GM11168 (cell line): Measurements from ENCODE around the gene KIF25.

Source experiments
- in situ Hi-C: fragments of 300-500 bp; cut with MboI; formaldehyde crosslinking; loops from one replicate; pipeline ENCODE4 v1.12.0; 2022; ENCODE audit warnings: low sequenced_read_pairs; ENCODE audit not compliant: unreplicated experiment

Gene KIF25

DNA sequence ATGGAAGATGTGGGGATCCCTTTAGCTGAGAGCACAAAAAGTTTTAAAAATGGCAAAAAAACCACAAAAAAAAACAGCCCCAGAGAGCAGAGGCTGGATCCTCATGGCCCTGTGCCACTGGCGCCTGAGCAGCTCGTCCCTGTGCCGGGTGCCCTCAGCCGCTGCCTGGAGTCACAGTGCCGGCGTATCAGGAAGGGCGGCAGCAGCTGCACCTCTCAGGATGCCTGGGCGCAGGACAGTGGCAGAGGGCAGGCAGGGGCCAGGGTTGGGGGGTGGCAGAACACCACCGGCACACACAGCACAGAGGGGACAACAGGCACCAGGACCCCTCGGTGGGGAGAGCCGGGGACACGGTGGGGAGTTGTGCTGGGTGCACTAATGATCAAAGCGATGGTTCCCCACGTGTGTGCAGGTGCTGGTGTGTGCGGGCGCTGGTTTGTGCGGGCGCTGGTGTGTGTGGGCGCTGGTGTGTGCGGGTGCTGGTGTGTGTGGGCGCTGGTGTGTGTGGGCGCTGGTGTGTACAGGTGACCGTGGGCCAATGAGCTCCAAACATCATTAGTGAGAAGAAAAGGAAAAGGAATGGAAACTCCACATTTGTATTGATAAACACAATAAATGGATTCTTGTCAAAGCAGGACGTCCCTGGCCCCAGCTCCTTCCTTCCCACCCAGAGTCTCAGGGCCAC is 83.1 kb downstream of the KIF25 start:
- in situ Hi-C loops, result no loop called here

DNA sequence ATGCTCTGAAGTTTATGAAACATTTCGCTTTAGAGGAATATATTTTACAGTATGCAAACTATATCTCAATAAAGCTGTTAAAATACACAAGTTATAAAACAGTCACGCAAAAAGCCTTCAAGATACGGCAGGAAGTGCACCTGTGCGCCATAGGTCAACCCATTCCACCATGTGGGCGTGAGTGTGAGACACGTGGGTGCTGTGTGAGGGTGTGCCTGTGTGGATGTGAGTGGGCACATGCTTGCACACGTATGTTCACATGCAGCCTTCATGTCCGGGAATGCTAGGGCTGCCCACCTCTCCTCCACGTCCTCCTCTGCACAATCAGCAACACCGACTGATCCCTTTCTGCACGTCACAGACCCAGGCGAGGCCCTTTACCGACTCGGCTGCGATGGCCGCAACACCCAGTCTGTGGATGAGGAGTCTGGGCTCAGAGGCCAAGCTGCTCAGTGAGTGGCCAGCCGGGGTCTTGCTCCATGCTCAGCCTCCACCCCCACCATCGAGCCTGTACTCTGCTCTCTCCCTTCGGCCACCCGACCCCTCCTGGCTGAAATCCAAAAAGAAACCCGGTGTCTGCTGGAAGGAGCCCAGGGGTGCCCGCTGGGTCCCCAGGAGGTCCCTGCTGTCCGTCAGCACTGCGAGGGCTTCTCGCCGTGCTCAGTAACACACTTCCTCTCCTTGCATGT is 84.5 kb downstream of the KIF25 start:
- in situ Hi-C loops, result no loop called here

DNA sequence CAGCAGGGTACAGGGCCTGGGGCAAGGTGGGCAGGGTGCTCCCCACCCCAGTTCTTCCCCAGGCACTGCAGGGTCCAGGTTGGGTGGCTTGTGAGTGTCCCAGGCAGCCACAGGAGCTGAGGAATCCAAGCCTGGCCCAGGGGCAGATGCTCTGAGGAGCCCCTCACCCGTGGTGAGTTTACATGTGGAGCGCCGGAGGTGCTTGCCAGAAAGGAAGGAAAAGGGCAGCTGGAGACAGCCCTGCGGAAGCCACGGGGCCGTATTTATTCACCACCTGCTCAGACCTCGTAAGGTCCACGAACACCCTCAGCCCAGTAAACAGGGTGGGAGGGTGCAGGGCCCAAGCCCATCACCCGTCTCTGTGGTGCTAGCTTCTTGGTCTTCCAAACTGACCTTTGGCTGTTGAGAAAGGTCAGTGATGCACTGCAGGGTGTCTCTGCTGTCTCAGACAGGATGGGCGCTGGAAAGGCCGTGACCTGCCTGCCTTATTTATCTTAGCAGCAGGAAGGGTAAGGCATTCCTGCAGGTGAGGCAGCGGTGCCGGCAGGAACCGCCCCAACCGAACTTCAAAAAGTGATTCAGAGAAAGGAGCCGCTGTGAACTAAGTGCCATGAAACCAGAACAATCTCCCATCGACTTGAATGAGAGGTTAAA is 85.5 kb downstream of the KIF25 start:
- in situ Hi-C loops, result no loop called here

DNA sequence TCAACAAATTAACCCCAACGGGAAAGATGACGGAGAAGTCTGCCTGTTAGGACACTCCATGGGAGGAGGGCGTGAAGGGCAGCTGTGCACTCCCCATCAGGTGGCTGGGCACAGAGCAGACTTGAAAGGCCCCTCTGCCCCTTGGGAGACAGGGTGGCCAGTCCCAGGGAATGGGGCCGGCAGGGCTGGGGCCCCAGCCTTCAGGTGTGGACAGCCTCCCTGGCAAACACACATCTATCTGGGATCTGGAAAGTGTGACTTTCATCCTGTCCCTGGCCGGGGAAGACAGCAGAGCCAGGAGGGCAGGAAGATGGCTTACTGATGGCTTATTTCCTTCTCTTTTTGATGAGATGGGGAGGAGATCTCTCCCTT is 86.0 kb downstream of the KIF25 start:
- in situ Hi-C loops, result no loop called here

DNA sequence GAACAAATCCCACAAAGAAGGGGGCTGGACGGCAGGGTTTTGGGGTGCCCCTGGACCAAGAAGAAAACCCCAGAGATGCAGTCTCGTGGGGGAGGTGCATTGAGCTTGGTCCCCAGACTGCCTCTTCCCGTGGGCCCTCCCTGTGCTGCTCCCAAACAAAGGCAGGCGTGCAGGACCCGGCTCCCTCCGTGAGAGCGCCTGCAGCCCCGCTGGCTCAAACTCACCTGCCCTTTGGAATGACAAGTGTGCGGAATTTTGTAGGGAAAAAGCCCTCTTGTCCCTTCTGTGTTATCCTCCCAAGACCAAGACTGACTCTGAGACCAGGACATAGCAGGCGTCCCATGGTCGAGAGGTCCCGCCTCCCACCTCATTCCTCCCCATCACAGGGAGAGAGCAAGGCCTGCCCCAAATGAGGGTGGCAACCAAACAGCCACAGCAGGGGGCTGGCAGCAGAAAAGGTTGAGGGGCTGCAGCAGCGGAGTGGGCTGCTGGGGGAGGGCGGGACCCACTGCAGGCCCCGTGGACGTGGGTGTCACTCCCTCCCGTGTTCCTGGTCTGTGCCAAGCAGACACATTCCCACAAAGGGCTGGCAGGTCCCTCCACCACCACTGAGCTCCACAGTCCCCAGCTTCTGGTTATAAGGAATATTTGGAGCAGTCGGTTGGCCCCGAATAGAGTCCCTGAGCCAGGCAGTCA is 87.1 kb downstream of the KIF25 start:
- in situ Hi-C loops, result no loop called here

DNA sequence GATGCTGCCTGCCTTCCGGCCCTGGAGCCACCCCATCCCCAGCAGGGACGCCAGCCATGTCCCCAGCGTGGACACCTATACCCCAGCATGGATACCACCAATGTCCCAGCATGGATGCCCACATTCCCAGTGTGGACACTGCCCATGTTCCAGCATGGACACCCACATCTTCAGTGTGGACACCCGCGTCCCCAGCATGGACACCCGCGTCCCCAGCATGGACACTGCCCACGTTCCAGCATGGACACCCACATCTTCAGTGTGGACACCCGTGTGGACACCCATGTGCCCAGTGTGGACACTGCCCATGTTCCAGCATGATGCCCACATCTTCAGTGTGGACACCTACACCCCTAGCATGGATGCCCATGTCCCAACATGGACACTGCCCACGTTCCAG is 88.6 kb downstream of the KIF25 start:
- in situ Hi-C loops, result no loop called here

DNA sequence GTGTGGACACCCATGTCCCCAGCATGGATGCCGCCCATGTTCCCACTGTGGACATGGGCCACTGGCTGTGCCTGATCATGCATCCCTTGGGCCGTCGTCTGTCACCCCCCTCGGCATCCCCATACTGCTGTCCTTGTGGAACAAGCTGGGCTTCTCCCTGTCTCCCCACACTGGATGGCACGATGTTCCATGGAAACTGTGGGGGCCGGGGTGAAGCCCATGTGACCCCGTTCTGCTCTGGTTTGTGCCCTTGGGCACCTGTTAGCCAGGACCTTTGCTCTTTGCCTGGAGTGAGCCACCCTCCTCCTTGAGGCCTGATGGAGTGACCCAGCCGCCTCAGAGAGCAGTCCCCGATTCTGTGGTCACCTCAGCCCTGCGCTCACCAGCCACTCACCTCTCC is 89.1 kb downstream of the KIF25 start:
- in situ Hi-C loops, result no loop called here

DNA sequence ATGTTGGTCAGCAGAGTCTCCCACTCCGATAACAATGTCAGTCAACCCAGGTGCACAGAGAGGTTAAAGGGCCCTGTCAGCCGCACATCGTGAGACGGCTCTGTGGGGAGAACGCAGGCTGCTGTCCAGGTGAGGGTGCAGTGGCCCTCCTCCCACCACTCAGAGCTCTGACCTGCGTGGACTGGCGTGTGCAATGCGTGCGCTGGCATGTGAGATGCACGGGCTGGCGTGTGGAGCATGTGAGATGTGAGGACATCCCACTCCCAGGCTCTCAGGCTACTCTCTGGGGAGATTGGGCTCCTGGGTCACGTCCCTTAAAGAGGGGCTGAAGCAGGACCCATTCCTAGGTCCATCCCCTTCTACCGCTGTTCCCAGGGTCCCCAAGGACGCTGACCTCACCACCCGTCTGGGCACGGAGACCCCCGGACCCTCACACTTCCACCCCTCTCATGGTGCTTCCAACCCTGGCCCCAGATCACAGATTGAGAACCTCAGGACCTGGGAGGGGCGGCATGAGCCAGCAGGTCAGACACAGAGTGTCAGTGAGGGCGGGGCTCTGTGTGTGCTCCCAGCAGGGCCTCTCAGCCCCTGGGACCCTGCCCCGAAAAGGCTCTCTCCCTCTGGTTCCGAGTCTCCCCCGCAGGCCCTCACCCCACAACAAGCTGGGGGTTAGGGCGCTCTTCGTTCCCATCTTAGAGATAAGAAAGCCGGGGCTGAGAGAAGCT is 90.1 kb downstream of the KIF25 start:
- in situ Hi-C loops, result no loop called here

DNA sequence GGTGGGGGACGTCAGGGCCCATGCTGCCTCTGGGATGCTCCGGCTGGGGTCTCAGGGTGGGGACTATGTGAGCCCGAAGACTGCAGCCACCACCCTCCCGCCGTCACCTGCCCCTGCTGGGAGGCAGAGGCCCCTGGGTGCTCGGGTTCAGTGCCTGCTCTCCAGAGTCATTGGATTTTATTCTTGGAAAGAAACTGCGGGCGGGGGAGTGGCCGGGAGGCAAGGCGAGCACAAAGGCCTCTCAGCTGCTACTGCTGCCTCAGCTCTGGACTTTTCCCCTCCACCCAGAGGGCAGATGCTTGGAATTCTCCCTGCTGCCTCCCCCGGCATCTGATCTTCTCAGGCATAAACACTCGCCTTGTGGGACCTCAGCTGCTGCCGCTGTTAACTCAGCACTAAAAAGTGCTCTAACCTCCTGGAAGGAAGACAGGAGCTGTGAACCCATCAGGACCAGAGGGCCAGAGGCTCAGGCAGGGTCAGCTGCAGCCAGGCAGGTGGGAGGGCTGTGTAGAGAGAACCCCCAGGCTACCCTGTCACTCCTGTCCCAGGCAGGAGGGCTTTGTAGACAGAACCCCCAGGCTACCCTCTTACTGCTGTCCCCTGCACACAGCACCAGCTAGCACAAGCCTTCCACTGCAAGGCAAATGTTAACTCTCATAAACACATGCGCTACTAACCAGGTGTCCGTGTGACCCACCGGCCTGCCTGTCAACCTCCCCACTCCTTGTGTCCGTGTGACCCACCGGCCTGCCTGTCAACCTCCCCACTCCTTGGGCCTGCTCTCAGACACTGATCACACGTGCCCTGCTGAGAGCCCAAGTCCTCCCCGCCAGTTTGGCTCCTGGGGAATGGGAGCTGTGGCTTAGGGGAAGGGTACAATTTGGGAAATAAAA is 90.9 kb downstream of the KIF25 start:
- in situ Hi-C loops, result no loop called here

DNA sequence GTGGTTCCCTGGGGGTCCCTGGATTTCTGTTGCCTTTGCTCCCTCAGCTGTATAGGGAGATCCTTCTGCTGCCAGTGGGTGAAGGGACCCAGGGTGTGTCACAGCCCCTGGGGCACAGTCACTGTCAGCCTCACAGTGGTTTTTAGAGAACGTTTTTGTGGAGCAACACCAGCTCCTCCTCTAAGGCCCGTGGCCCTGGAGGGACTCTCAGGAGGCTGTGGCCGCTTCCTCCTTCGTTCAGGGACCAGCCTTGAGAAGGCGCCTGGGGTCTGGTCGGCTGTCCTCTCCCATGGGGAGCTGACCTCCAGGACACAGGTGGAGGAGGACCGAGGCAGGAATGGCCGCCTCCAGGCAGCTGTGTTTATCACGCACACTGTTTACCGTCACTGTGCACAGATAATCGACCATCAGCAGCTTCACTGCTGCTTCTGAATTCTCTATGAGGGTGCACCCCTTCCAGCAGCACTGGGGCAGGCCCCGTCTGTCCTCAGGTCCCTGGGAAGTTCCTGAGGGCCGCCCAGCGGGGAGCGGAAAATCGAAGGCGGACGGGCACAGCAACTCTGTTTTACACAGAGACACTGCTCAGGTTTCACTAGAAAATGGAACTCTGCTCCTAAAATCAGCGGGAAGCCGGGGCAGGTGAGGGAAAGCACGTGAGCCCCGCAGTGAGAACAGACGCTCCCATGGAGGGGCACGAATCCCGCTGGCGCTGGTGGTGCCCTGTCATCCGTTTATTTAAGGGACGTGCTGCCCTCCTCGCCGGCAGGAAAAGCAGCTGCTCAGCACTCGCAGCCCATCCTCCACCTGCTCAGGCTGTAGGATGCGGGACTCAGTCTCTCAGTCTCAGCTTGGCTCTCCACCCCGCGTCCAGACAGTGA is 92.0 kb downstream of the KIF25 start:
- in situ Hi-C loops, result no loop called here

DNA sequence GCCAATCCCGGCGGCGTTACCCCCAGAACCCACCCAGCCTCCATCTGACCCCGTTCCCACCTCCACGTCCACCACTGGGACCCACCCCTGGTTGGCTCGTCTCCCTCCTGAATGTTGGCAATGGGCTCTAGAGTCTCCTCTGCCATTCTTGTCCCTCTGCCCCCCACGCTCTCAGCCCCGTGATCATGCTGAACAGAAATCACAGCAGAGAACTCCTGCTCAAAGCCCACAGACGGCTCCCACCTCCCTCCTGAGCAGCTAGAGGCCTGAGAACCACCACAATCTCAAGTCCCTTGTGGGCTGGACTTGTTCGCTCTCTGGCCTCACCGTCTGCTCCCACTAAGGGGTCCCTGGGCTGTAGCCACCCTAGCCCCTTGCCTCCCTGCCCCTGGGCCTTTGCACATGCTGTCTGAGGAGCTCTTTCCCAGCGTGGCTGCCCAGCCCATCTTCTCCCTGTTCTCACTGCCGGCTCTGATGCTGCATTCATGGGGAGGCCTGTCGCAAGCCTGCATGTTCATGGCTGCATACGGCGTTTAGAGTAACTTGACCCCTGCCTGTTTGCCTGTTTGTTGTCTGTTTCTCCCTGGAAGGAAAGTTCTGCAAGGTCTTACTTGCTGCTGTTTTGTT is 92.7 kb downstream of the KIF25 start:
- in situ Hi-C loops, result no loop called here

DNA sequence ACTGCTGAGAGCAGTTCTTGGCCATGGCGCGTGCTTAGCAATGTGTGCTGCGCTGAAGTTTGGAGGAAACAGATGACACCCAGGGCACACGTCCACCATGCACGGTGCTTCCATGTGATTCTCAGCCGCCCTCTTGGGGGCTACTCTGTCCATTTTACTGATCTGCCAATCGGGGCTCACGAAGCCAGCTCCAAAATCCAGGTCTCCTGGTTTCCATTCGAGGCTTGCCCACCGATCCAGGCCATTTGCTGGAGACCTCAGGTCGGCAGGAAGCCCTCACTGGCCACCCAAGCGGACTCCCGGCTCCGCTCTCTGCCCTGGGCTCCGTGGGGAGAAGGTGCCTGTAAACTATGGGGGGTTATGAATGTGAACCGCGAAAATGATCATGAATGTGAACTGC is 93.2 kb downstream of the KIF25 start:
- in situ Hi-C loops, result no loop called here

DNA sequence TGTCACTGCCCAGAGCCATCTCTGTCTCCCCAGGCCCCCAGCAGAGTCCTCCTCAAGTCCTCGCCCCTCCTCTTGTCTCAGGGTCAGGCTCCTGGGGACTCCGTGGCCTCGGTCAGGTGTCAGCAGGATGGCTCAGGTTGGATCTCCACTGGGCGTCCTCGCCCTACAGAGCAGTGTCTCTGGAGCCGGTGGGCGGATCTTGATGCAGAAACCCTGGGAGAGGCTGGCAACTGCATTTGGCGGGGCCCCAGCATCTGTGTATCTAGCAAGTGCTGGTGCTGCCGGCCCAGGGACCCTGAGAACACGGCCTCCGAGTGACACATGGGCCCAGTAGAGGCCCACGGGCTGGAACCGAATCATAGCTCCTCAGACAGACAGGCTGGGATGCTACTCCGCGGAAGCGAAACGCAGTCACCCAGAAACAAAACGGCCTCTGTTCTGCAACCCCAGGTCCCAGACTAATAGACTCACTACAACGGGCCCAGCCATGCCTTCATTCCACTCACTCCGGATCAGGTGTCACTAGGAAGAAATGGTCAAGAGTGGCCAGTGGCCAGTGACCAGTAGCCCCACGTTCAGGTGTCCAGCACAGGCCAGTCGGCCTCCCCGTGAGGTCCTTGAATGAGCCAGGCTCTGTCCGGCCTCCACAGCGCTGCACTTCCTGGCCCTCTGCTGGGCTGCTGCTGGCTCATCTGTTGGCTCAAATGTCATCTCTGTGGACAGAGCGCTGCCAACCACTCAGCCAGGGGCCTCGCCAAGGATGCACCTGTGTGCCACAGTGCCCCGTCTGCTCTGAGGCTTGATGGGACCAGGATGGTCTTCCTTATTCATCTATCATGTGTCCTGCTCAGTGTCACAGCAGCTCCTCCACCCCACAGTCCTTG is 94.2 kb downstream of the KIF25 start:
- in situ Hi-C loops, result no loop called here

DNA sequence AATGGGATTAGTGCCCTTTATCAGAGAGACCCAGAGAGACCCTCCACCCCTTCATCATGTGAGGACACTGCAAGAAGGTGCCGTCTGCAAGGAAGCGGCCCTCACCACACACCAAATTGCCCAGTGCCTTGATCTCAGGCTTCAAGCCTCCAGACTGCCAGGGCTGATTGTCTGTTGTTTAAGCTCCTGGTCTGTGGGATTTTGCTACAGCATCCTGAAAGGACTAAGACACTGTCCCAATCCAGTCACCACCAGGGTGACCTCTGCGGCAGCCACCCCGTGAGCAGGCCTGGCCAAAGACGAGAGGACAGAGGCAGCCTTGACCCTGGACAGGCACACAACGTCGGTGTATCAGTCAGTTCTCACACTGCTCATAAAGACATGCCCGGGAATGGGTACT is 95.1 kb downstream of the KIF25 start:
- in situ Hi-C loops, result no loop called here

DNA sequence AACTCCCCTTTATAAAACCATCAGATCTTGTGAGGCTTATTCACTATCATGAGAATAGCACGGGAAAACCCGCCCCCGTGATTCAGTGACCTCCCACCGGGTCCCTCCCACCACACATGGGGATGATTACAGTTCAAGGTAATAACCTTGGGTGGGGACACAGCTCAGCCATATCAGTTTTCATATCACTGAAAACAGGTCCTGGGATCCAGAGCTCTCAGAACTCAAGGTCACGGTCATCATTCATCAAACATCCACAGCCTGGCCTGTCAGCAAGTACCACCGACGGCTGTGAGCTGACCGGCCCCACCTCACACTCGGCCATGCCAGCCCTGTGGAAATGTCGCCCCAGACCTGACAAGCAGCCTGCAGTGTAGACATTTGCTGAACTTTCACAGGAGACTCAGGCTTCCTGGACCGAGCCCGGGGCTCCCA is 95.6 kb downstream of the KIF25 start:
- in situ Hi-C loops, result no loop called here

DNA sequence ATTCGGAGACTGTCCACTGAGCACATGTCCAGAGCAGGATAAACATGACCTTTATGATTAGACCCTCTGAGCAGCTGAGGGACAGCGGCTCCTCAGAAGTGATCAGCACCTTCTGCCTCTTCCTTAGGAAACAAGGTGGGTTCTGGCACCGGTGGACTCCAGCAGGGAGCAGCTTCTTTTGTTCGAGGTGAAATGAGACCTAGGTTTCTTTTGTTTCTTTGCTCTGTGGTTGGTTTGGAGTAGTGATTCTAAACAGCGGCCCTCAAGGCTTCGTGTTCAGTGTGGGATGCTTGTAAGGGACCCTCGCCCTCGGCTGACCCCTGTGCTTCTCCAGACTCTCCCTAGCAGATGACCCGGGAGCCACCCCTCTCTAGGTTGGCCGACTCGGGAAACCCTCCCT is 96.2 kb downstream of the KIF25 start:
- in situ Hi-C loops, result no loop called here
